ENCODE results near the gene ACTL7B.

GRCh38 chr9:108815156-108815555 is 40.6 kb downstream of the ACTL7B start:
- TF ChIP-seq CTCF (conservative IDR thresholded peaks at IDR 0.05) (no peak), EZH2 (IDR thresholded peaks at IDR 0.05; ENCODE audit: low read depth) (no peak)
